Smooth muscle cell (in vitro differentiated cells): ENCODE data around the gene KIF1A. TPM values are rescaled to one million over a fixed set of nuclear protein-coding genes. Genes with fewer than 3 reads are reported as not detected.

Experiments
- DNase-seq: peaks from one replicate; lab custom pipeline; 2025; ENCODE audit not compliant: unreplicated experiment; lab: John Stamatoyannopoulos, UW
- H2AFZ ChIP-seq: fragments of 200-600 bp; sonication (generic); 2 replicates; pipeline ENCODE4 v1.6.0; 2016; ENCODE audit warnings: antibody characterized with exemption, low read depth, mild to moderate bottlenecking
- H3F3A ChIP-seq: fragments of 200-600 bp; sonication (generic); 2 replicates; pipeline ENCODE4 v1.6.0; 2017; ENCODE audit warnings: antibody characterized with exemption, low read depth
- H3K27ac ChIP-seq: fragments of 200-600 bp; sonication (generic); 2 replicates; pipeline ENCODE4 v1.5.1; 2016; ENCODE audit warnings: low read depth, mild to moderate bottlenecking
- H3K27me3 ChIP-seq: fragments of 200-600 bp; sonication (generic); 2 replicates; pipeline ENCODE4 v1.6.1; 2016; ENCODE audit warnings: low read depth, mild to moderate bottlenecking
- H3K36me3 ChIP-seq: fragments of 200-600 bp; sonication (generic); 2 replicates; pipeline ENCODE4 v1.5.1; 2016; ENCODE audit warnings: low read depth
- H3K4me1 ChIP-seq: fragments of 200-600 bp; sonication (generic); 2 replicates; pipeline ENCODE4 v1.5.1; 2016; ENCODE audit warnings: low read depth
- H3K4me2 ChIP-seq: fragments of 200-600 bp; sonication (generic); 2 replicates; pipeline ENCODE4 v1.6.0; 2016; ENCODE audit warnings: mild to moderate bottlenecking
- H3K4me3 ChIP-seq: fragments of 200-600 bp; sonication (generic); 2 replicates; pipeline ENCODE4 v1.5.1; 2016; ENCODE audit warnings: mild to moderate bottlenecking
- H3K79me2 ChIP-seq: fragments of 200-600 bp; sonication (generic); 2 replicates; pipeline ENCODE4 v1.6.0; 2016; ENCODE audit warnings: low read depth, mild to moderate bottlenecking
- H3K9ac ChIP-seq: fragments of 200-600 bp; sonication (generic); 2 replicates; pipeline ENCODE4 v1.6.0; 2016; ENCODE audit warnings: low read depth
- H3K9me3 ChIP-seq: fragments of 200-600 bp; sonication (generic); replicated peaks from 2 replicates; pipeline ENCODE4 v1.5.1; 2016; ENCODE audit warnings: low read depth
- H4K20me1 ChIP-seq: fragments of 200-600 bp; sonication (generic); 2 replicates; pipeline ENCODE4 v1.6.0; 2016; ENCODE audit warnings: low read depth
- CTCF ChIP-seq: fragments of 200-600 bp; sonication (generic); IDR thresholded peaks from 2 replicates; pipeline ENCODE4 v1.5.1; 2017; ENCODE audit warnings: borderline replicate concordance, mild to moderate bottlenecking, antibody characterized with exemption; ENCODE audit not compliant: insufficient read depth, poor library complexity, severe bottlenecking
- WGBS: methylation state at CpG from one replicate; pipeline ENCODE4 v1.1.7; 2016; ENCODE audit warnings: low lambda C conversion rate; 5-methylcytosine and 5-hydroxymethylcytosine counted together
- polyA plus RNA-seq: library from polyadenylated mRNA; unstranded; fragments of >200 nt; fragmentation: Nextera tagmentation; extraction: Ambion mirVana; gene quantifications from 2 replicates; pipeline ENCODE4 v1.2.1, GENCODE V29; 2016
- total RNA-seq: library from RNA; depleted of rRNA; stranded (reverse); fragments of >200 nt; gene quantifications from 2 replicates; pipeline ENCODE4 v1.2.3, GENCODE V29; 2014

The KIF1A gene
- total and polyA plus RNA-seq, 2 experiments from 2014 or later = 4.6 to 8.4 TPM

DNA sequence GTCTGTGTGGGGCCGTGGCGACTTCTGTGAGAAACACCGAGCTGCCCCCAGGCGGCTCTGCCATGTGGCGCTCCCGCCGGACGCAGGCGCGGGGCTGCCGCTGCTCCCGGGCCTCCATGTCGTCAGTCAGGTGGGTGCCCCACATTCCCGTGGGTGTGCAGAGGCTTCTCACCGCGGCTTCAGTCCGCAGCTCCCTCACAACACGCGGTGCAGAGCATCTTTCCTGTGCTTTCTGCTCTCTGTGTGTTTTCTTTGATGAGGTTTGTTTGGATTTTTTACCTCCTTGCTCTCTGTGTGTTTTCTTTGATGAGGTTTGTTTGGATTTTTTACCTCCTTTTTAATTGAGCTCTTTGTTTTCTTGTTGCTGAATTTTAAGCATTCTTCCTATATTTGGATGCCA lies 115.4 kb downstream of the KIF1A start:
- Histone ChIP-seq H3K9ac (no peak overlapping the region), H3K4me1 (no peaks in the 10 kb centered on the region), H2AFZ (no peak overlapping the region), H3K4me2 (no peak overlapping the region), H3K27me3 (peaks cover 8% of the 10 kb centered on the region), H4K20me1 (no peaks in the 10 kb centered on the region), H3K9me3 (no peaks in the 10 kb centered on the region), H3K4me3 (no peak overlapping the region), H3K27ac (no peak overlapping the region), H3F3A (no peaks in the 10 kb centered on the region), H3K79me2 (no peaks in the 10 kb centered on the region), H3K36me3 (no peaks in the 10 kb centered on the region)
- no peak for TF ChIP-seq CTCF
- no peak for DNase-seq
- 88% methylated on average over 19 of the region's 19 CpGs for WGBS

GRCh38 chr2:240703417-240704341 lies 116.3 kb downstream of the KIF1A start:
- Histone ChIP-seq H4K20me1 (no peaks in the 10 kb centered on the region), H3K27ac (no peak overlapping the region), H2AFZ (no peak overlapping the region), H3K79me2 (no peaks in the 10 kb centered on the region), H3K4me1 (no peaks in the 10 kb centered on the region), H3K4me3 (no peak overlapping the region), H3K27me3 (peaks cover 8% of the 10 kb centered on the region), H3K9ac (no peak overlapping the region), H3K9me3 (no peaks in the 10 kb centered on the region), H3K4me2 (no peak overlapping the region), H3K36me3 (no peaks in the 10 kb centered on the region), H3F3A (no peaks in the 10 kb centered on the region)
- WGBS = 92% methylated on average over 17 of the region's 18 CpGs
- no peak for DNase-seq
- TF ChIP-seq CTCF = no peak

DNA sequence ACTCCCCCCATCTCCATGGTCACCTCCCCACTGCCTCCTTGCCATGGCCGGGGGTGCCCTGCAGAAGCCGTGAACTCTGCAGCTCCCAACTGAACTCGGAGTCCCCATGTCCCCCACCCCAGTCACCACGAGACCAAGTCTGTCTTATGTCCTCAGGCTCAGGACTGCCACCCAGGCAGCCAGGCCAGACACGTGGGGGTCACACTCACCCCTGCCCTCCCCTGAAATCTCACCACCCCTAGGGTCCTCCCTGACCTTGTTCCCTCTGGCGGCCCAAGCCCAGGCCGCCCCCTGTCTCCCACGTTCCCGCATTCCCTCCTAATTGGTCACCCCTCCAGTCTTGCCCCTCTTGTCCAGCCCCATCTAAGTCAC lies 117.4 kb downstream of the KIF1A start:
- Histone ChIP-seq H4K20me1 (no peaks in the 10 kb centered on the region), H3K27ac (no peak overlapping the region), H3K79me2 (no peaks in the 10 kb centered on the region), H3K4me1 (no peaks in the 10 kb centered on the region), H3K9ac (no peak overlapping the region), H3K36me3 (no peaks in the 10 kb centered on the region), H2AFZ (no peak overlapping the region), H3K4me2 (no peak overlapping the region), H3K27me3 (peaks cover 8% of the 10 kb centered on the region), H3K9me3 (no peaks in the 10 kb centered on the region), H3F3A (no peaks in the 10 kb centered on the region), H3K4me3 (no peak overlapping the region)
- WGBS = 85% methylated on average over 8 of the region's 9 CpGs
- TF ChIP-seq CTCF = no peak
- DNase-seq = no peak
